Central memory CD8-positive, alpha-beta T cell (primary cell): ENCODE results near the gene ARL6IP6.

ENCODE experiments used
- ATAC-seq: fragments of 150-1000 bp; cut with Tn5 transposase; replicated peaks from 2 replicates; pipeline ENCODE4 v1.10.0; 2022; ENCODE audit warnings: mild to moderate bottlenecking, moderate FRiP score, moderate number of reproducible peaks; ENCODE audit not compliant: poor library complexity, severe bottlenecking; ENCODE audit errors: extremely low read depth
- DNase-seq, 2 donors: peaks; one replicate each; pipeline ENCODE4 v3.0.0; 2021; ENCODE audit warnings: low spot score in 2 of 2
- H3K27ac Mint-ChIP-seq: one replicate; pipeline ENCODE4 v1.8.0; 2022; ENCODE audit warnings: low read depth, mild to moderate bottlenecking, moderate library complexity, mixed read lengths
- H3K27me3 Mint-ChIP-seq: one replicate; pipeline ENCODE4 v1.8.0; 2022; ENCODE audit warnings: mixed read lengths
- H3K36me3 Mint-ChIP-seq: one replicate; pipeline ENCODE4 v1.8.0; 2022; ENCODE audit warnings: mild to moderate bottlenecking, moderate library complexity, mixed read lengths; ENCODE audit not compliant: insufficient read depth
- H3K4me1 Mint-ChIP-seq: one replicate; pipeline ENCODE4 v1.8.0; 2022; ENCODE audit warnings: mixed read lengths
- H3K4me3 Mint-ChIP-seq: one replicate; pipeline ENCODE4 v1.8.0; 2022; ENCODE audit warnings: mild to moderate bottlenecking, moderate library complexity, mixed read lengths
- H3K9me3 Mint-ChIP-seq: one replicate; pipeline ENCODE4 v1.8.0; 2022; ENCODE audit warnings: mixed read lengths

The ARL6IP6 gene

DNA sequence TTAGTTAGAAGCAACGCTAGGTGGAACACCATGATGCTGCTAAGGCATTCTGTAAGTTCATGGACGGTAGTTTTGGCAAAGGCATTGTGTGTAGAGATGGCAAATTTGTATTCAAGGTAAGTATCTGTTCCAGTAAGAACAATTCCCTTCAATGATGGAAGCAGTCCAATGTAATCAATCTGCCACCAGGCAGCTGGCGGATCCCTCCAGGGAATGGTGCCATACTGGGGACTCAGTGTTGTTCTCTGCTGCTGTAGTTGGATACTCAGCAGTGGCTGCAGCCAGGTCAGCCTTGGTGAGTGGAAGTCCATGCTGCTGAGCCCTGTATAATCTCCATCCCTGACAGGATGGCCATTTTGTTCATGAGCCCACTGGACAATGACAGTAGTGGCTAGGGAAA lies 62.8 kb downstream of the ARL6IP6 start:
- ATAC-seq (no peak), DNase-seq (no peak)
- H3K4me3 Mint-ChIP-seq = no peak overlapping the region
- peaks cover 25% of the 10 kb centered on the region for H3K27me3 Mint-ChIP-seq
- H3K4me1 Mint-ChIP-seq = no peaks in the 10 kb centered on the region
- H3K9me3 Mint-ChIP-seq = no peaks in the 10 kb centered on the region
- H3K36me3 Mint-ChIP-seq = no peaks in the 10 kb centered on the region
- H3K27ac Mint-ChIP-seq = no peak overlapping the region

DNA sequence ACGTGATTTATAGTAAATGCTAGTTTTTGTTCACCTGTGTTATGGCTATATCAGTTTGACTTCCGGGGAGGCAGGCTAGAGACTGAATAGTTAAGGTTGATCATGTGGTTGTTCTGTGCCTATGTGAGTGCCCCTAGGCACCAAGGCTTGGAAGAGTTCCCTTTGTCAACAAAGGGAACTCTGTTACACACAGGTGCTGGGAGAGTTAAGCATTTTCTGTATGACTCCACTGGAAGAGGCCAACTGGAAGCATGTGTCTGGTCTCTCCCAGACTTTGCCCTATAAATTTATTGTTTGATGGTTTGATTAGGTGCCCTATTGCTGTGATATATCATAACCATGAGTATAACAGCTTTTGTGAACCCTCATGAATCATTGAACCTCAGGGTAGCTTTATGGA lies 63.8 kb downstream of the ARL6IP6 start:
- peaks cover 25% of the 10 kb centered on the region for H3K27me3 Mint-ChIP-seq
- no peaks in the 10 kb centered on the region for H3K9me3 Mint-ChIP-seq
- H3K4me3 Mint-ChIP-seq = no peak overlapping the region
- no peak overlapping the region for H3K27ac Mint-ChIP-seq
- H3K4me1 Mint-ChIP-seq = no peaks in the 10 kb centered on the region
- DNase-seq = no peak
- no peaks in the 10 kb centered on the region for H3K36me3 Mint-ChIP-seq
- ATAC-seq = no peak

DNA sequence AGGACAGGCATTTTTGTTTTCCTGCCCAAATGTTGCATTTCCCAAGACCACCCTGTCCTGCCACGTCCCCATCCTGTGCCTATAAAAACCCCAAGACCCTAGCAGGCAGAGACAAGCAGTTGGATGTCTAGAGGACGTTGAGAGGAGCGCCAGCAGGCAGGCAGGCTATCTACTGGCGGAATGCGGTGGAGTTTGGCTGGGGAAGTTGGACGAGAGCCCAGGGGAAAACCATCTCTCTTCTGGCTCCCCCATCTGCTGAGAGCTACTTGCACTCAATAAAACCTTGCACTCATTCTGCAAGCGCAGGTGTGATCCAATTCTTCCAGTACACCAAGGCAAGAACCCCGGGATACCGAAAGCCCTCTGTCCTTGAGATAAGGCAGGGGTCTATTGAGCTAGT lies 72.5 kb downstream of the ARL6IP6 start:
- Mint-ChIP-seq H3K4me1 (no peaks in the 10 kb centered on the region), H3K36me3 (no peaks in the 10 kb centered on the region), H3K4me3 (no peak overlapping the region), H3K9me3 (no peaks in the 10 kb centered on the region), H3K27ac (no peak overlapping the region), H3K27me3 (peaks cover 26% of the 10 kb centered on the region)
- DNase-seq (no peak), ATAC-seq (no peak)

DNA sequence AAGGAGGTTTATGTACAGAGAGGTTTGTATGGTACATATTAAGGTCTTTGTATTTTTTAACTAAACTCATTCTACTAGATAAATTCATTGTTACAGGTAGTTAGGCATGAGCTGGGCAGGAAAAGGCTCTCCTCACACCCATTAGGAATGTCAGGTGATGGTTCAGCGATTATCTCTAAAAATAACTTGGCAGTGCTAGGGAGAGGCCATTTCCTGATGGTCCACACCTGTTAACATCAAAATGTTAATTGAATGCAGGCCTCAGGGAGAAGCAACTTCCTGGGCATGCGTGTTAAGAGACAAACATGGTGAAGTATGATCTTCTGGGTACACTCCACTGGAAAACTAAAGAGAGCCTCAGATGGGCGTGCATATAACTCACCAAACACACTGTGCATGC lies 73.6 kb downstream of the ARL6IP6 start:
- peaks cover 15% of the 10 kb centered on the region for H3K27me3 Mint-ChIP-seq
- no peaks in the 10 kb centered on the region for H3K9me3 Mint-ChIP-seq
- DNase-seq = no peak
- H3K36me3 Mint-ChIP-seq = no peaks in the 10 kb centered on the region
- no peaks in the 10 kb centered on the region for H3K4me1 Mint-ChIP-seq
- no peak for ATAC-seq
- no peak overlapping the region for H3K27ac Mint-ChIP-seq
- H3K4me3 Mint-ChIP-seq = no peak overlapping the region

DNA sequence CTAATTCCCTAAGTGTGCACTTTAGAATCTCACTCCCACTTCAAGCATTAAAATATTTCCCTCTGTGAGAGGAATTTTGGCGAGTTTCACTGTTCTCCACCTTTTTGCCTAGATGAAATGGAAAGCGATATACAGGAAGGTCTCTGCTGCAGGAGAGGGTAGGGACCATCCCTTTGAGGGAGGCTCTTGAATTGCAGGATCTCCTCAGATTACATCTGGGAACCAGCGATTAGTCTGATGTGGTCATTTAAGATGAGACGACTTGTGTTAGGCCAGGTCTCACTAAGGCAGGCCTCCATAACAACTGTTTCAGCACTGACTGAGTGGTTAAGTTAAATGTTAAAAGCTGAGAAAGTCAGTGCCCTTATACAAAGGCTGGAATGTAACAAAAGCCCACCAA lies 74.6 kb downstream of the ARL6IP6 start:
- no peaks in the 10 kb centered on the region for H3K9me3 Mint-ChIP-seq
- no peak for ATAC-seq
- H3K36me3 Mint-ChIP-seq = no peaks in the 10 kb centered on the region
- no peak overlapping the region for H3K27ac Mint-ChIP-seq
- no peaks in the 10 kb centered on the region for H3K4me1 Mint-ChIP-seq
- DNase-seq = no peak
- no peak overlapping the region for H3K4me3 Mint-ChIP-seq
- H3K27me3 Mint-ChIP-seq = peaks cover 5% of the 10 kb centered on the region

DNA sequence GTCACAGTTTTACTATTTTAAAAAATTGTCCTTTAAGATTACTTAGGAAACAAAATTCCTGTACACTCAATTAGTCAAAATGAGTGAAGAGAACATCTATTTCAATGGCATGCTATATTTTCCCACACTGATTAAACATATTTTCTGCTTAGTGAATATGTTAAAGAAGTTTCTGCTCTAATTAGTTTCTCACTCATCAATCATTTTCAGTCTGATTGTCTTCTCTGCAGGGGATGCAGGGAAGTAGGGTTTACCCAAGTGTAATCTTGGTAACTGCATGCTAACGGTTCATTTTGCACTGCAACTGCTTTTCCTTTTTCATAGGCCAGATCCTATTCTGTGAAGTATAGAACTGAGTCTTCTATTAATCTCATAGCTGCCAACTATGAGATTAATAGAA lies 78.5 kb downstream of the ARL6IP6 start:
- Mint-ChIP-seq H3K4me3 (no peak overlapping the region), H3K27me3 (peaks cover 12% of the 10 kb centered on the region), H3K36me3 (no peaks in the 10 kb centered on the region), H3K4me1 (no peaks in the 10 kb centered on the region), H3K27ac (no peak overlapping the region), H3K9me3 (no peaks in the 10 kb centered on the region)
- ATAC-seq (no peak), DNase-seq (no peak)

DNA sequence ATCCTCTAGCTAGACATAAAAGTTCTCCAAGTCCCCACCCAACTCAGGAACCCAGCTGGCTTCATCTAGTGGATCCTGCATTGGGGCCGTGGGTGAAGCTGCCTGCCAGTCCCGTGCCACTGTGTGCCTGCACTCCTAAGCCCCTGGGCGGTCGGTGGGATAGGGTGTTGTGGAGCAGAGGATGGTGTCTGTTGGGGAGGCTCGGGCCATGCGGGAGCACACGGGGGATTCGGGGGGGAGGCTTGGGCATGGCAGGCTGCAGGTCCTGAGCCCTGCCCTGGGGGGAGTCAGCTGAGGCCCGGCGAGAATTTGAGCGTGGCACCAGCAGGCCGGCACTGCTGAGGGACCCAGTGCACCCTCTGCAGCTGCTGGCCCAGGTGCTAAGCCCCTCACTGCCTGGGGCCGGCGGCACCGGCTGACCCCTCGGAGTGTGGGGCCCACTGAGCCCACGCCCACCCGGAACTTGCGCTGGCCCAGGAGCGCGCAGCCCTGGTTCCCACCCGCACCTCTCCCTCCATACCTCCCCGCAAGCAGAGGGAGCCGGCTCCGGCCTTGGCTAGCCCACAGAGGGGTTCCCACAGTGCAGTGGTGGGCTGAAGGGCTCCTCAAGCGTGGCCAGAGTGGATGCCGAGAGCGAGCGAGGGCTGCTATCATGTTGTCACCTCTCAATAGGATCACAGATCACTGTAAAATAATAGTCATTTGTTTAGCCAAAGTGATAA lies 86.4 kb downstream of the ARL6IP6 start:
- ATAC-seq = no peak
- Mint-ChIP-seq H3K9me3 (no peaks in the 10 kb centered on the region), H3K4me1 (no peaks in the 10 kb centered on the region), H3K27ac (no peak overlapping the region), H3K27me3 (peaks cover 21% of the 10 kb centered on the region), H3K36me3 (no peaks in the 10 kb centered on the region), H3K4me3 (no peak overlapping the region)
- DNase-seq = no peak

DNA sequence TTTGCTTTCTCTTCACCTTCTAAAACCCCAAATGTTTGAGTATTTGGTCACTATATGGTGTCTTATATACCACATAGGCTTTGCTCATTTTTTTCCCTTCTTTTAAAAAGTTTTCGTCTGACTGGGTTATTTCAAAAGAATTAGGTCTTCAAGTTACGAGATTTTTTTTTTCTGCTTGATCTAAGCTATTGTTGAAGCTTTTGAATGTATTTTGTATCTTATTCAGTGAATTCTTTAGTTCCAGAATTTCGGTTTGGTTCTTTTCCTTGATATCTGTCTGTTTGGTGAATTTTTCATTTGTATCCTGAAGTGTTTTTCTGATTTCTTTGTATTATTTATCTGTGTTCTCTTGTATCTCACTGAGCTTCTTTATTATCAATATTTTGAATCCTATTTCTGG lies 93.5 kb downstream of the ARL6IP6 start:
- no peak for DNase-seq
- no peak overlapping the region for H3K27ac Mint-ChIP-seq
- H3K36me3 Mint-ChIP-seq = no peaks in the 10 kb centered on the region
- no peak overlapping the region for H3K4me3 Mint-ChIP-seq
- ATAC-seq = no peak
- no peaks in the 10 kb centered on the region for H3K4me1 Mint-ChIP-seq
- H3K27me3 Mint-ChIP-seq = peaks cover 41% of the 10 kb centered on the region
- peaks cover 12% of the 10 kb centered on the region for H3K9me3 Mint-ChIP-seq
